ENCODE results near the gene STOML1.
"Not testable (repeated sequence)": the region's sequence is repeated elsewhere in the genome, so short reads cannot be mapped to it uniquely, and the experiment has no call there.

Gene STOML1

DNA sequence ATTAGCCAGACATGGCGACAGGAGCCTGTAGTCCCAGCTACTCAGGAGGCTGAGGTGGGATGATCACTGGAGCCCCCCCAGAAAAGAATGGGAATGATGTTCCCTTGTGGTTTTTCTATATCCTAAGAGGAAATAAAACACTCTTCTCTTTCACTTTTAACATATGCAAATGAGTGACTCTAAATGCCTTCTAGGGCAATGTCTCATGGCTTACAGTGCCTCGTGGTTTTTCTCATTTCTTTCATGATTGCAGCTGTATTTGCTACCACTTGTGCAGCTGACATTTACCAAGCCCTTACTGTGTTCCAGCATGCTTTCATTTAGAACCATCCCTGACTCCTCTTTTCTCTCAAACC is 26.4 kb downstream of the STOML1 start:
- no peak overlapping the region for H3K4me3 ChIP-seq (ENCODE audit: low read depth, low read length)

DNA sequence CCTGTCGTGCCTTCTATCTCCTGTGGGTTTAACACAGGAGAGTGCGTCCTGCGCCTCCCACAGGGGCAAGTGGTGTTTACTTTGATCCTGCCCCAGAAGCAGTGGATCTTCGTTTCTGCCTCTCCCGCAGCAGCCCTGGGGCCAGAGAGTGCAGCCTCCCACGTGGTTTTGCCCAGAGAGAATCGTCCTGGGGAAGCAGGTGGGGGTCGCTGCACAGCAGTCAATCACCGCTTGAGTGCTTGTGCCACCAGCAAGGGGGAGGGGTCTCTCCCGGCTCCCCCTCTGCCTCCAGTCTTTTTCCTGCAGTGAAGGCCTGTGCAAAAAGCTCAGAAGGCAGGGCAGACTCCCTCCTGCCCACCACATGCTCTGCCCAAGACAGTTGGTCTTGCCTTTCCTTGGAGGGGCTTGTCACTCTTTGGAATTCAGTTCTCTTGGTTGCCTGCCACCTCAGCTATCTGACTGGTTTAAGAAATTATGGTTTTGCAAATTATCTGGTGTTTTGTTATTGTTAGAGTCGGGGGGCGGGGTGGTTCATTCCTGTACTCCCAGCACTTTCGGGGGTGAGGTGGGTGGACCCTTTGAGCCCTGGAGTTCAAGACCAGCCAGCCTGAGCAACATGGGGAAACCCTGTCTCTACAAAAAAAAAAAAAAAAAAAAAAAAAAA is 26.9 kb downstream of the STOML1 start:
- no peak overlapping the region for H3K4me3 ChIP-seq (ENCODE audit: low read depth, low read length)

DNA sequence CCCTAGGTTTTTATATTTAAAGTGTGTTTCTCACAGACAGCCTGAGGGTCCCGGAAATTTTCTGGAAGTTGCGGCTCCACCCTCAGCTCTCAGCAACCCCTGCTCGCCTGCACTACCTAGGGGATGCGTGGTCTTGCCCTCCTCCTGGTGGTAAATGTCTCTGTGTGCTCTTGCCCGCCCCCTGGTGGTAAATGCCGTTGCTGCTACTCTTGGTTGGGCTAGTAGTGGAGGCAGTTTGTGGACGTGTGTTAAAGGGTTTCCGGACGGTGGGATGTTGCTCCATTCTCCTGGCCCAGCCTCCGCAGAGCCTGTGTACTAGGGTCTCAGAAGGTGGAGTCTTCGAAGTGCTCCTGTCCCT is 27.4 kb downstream of the STOML1 start:
- H3K4me3 ChIP-seq (ENCODE audit: low read depth, low read length): no peak overlapping the region

DNA sequence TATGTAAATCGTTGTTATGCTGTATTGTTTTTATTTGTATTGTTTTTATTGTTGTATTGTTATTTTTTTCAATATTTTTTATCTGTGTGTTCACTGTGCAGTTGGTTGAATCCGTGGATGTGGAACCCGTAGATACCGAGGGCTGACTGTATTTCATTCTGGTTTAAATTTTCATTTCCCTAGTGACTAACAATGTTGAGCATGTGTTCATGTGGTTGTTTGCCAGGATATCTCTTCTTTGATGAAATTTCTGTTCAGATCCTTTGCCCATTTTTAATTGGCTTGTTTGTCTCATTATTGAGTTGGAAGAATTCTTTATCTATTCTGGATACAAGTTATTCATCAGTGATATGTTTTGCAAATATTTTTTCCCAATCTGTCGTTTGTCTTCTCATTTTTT is 29.7 kb downstream of the STOML1 start:
- H3K4me3 ChIP-seq (ENCODE audit: low read depth, low read length): no peak overlapping the region

DNA sequence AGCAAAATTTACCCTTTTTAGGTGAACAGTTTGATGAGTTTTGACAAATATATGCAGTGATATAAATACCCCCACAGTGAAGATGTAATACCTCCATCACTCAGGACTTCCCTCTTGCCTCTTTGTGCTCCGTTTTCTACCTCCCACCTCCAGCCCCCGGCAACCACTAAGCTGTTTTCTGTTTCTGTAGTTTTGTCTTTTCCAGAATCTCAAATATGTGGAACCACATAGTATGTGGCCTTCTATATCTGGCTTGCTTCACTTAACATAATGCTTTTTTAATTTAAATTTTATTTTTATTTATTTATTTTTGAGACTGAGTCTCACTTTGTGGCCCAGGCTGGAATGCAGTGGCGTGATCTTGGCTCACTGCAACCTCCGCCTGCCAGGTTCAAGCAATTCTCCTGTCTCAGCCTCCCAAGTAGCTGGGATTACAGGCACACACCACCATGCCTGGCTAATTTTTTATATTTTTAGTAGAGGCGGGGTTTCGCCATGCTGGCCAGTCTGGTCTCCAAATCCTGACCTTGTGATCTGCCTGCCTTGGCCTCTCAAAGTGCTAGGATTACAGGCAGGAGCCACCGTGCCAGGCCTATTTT is 31.5 kb downstream of the STOML1 start:
- H3K4me3 ChIP-seq (ENCODE audit: low read depth, low read length): not testable (repeated sequence)

DNA sequence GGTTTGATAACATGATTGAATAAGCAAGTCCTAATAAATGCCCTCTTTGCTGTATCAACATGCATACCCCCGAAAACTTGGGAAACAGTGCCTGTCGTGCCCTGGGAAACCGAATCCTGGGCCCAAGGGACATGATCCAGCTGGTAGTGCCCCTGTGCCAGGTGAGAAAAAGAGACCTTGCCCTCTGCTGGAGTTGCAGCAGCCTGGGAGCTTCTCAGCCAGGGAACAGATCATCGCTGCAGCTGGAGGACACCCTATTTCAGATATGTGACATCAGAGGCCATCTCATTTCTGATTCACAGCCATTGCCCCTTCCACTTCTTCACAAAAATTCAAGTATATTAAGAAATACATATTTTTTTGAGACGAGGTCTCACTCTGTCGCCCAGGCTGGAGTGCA is 32.3 kb downstream of the STOML1 start:
- H3K4me3 ChIP-seq (ENCODE audit: low read depth, low read length): no peak overlapping the region

DNA sequence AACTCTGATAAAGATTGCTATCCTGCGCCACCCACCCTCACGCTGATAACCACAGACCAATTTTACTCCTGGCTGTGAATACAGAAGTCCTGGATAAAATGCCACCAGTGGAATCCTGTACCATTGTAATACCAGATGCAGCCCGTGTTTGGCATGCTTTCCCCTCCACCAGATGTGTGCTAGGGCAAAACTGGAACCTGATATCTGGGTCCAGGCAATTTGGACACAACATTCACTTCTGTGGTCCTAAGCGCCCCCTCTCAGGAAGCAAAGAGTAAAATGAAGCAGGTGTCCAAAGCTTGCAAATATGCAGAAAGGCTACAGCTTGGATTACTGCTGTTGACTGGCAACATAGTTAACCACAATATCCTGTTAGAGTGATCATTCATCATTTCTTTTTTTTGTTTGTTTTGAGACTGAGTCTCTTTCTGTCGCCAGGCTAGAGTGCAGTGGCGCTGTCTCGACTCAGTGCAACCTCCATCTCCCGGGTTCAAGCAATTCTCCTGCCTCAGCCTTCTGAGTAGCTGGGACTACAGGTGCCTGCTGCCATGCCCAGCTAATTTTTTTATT is 33.0 kb downstream of the STOML1 start:
- H3K4me3 ChIP-seq (ENCODE audit: low read depth, low read length): no peak overlapping the region

DNA sequence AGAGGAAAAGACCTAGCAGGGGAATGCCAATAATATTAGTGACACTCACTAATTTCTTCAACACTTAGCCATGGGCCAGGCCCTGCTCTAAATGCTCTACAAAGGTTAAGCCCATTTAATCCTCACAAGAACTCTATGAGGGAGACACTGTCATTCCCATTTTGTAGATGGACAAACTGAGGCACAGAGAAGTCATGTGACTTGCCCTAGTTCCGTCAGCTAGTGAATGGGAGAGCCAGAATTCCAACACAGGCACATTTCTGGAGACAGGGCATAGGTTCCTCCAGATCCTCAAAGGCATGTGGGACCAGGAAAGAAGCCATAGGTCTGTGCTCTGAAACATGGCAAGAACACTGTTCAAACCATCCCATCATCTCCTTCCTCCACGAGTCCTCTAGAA is 34.3 kb downstream of the STOML1 start:
- H3K4me3 ChIP-seq (ENCODE audit: low read depth, low read length): no peak overlapping the region

DNA sequence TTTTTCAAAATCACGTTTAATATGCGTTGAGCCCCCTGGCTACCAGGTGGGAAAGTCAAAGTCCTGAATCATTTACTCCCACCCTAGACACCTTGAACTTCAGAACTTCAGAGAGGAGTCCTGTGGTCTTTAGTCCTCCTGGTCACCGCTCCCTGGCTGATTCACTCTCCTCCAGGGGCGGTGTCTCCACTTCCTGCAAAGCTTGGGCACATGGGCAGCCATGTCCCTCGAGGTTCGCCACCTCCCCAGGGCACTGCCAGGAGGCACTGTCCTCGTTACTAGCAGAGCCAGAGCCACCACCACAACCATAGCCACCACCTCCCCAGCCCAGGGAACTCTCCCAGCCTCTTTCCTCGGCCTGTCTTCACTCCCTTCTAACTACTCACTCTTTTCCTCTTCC is 34.8 kb downstream of the STOML1 start:
- no peak overlapping the region for H3K4me3 ChIP-seq (ENCODE audit: low read depth, low read length)

DNA sequence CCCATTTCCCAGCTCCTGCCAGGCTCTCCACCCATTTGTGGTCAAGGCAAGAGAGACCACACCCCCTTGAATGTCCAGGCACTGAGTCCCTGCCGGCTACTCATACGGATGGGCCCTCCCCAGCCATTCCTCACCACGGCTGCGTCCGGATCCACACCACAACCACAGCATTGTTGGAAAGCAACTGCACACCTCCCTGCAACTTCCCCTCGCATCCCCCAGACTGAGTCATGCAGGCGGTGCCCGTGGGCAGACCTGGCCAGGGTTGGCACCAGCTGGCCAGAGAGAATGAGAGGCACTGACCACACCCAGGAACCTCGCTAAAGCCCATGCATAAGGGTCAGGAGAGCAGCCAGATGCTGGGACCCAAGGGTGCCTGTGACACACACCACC is 35.4 kb downstream of the STOML1 start:
- no peak overlapping the region for H3K4me3 ChIP-seq (ENCODE audit: low read depth, low read length)

DNA sequence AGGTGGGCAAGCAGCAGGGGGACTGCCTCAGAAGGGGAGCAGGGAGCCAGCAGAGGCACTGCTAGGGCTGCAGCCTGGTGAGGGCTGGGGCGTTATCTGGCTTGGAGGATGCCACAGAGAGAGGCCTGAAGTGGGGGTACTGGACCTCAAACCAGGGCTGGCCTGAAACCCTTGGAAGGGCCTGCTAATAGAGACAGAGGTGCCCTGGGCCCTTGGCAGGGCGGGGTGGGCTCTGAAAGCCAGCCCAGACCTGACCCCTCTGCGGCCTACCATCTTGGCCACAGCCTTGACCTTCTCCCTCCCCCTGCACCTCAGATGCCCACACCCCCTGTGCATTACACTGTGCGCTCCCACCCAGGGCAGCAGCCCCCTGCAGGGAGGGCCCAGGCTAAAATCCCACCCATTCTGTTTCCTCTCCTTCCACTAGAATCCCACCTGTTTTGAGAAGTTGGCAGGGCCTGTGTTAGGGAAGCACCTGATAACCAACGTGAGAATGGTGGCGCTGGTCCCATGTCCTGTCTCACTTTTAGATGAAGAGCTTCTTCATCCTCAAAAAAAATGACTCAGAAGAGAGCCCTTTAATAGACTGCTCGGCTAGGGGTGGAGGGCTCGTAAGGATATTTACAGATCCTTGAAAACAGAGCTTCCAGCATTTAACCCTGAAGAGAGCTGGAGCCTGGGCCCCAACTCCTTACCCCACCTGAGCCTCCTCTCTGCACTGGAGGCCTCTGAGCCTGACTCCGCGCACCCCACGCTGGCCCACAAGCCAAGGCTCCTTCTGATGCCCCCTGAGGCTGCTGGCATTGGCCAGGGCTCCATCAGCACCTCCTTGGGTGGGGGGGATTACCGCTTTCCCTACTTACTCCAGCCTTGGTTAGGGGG is 36.0 kb downstream of the STOML1 start:
- no peak overlapping the region for H3K4me3 ChIP-seq (ENCODE audit: low read depth, low read length)

DNA sequence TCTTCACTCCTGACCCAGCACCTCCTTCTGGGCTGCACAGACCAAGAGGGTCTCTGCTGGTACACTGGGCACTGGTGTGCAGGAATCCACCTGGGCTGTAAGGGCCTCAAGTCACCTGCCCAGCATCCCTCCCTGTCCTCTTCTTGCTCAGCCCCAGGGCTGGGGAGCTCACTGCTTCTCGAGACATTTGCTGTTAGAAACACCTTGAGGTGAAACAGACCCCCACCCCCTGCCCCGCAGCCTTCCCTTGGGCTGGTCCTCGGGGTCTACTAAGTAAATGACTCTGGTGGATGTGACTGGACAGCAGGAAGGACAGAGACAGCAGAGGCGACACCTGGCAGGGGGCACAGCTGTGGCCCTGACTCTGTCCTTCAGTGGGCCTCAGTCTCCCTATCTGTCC is 36.8 kb downstream of the STOML1 start:
- H3K4me3 ChIP-seq (ENCODE audit: low read depth, low read length): no peak overlapping the region

DNA sequence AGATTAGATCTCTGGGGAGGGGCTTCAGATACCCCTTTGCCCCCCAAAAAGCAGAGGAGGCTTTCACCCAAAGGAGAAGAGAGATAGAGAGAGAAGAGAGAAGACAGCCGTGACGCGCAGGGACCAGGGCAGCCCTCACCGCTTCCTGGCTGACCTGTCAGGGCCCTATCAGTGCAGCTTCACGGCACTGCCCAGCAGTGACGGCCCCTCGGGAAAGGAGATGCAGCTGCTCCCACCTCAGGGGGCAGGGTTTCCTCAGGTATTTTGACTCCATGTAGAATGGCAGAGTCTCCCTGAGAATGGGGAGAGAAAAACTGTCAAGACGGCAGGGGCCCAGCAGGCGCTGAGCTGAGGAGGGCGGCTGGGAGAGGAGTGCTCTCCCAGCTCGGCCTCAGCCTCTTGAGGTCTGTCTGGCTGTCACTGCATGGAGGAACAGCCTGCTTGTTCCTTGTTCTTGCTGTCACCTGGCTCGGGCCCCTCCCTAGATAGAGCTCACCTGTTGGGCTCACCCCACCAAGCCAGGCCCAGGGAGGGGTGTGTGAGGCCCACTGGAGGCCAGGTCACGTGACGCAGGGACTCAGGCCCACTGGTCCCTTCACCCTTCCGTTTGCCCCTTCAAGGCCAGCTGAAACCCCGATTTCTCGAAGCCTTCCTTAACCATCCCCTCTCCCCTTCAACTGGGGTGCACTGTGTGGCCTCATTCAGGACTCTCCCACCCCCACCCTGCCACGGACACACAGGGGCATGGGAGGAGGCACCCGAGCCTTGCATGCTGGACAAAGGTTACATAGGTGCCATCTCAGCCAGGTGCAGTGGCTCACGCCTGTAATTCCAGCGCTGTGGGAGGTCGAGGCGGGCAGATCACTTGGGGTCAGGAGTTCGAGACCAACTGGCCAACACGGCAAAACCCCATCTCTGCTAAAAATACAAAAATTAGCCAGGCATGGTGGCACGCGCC is 37.6 kb downstream of the STOML1 start:
- no peak overlapping the region for H3K4me3 ChIP-seq (ENCODE audit: low read depth, low read length)

DNA sequence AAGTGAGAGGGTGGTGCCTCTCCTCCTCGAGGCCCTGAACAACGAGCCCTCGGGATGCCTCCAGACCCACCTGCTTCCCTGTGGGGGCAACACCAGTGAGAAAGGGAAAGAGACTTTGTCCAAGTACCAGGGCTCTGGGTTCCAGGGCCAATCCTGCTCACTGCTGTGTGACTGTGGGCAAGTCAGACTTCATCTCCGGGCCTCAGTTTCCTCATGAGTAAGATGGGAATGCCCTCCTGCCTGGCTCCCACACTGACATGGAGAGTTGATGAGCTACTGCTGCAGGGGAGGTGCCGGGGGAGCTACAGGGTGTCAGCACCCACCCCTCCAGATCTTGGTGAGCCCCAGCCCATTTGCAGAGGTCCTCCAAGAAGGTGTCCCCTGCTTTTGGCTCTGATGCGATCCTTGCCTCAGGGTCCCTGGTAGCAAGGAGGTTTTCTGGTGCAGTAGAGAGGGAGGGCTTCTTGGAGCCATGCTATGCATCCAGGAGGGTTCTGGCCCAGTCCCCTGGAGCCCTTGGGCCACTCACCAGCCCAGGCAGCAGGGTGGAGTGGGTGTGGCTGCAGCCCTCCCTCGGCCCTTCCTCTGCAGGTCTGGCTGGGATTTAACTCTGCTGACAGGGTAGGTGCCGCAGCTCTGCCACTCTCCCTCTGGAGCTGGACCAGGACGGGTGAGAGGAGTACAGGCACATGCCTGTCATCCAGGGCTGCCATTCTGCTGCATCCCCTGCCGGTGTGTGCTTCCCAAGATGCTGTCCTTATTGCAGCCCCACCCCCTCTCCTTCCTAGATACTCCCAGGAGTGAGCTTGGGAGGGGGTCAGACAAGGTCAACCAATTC is 39.0 kb downstream of the STOML1 start:
- no peak overlapping the region for H3K4me3 ChIP-seq (ENCODE audit: low read depth, low read length)

DNA sequence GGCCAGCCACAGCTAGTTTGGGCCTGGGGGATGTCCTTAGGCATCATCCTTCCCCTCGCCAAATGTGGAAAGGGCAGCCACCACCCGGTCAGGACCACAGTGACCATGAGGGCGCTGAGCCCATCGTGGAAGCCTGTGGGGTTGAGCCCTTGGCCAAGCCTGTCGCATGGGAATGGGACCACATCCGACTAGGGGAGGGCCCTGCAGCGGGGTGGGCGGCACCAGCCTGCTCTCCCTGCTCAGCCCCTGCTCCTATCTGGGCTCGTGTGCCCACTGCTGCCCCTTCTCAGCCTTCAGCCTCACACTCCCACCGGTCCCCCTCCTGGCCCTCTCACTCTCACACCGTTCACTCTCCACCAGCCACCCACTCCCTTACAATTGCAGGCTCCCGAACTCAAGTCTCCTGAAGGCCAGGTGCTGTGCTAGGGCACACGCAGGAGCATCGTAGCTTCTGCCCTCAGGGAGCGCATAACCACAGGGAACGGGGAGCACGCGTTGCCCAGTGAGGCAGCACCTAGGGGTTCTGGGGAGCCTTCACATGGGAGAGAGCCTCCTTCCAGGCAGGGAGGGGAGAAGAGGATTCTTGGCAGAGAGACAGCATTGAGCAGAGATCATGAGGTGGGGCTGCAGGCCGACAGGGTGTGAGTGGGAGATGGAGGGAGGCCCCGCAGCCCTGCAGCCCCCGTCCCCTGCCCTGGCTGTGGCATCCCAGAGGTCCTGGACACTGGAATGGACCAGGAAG is 39.8 kb downstream of the STOML1 start:
- no peak overlapping the region for H3K4me3 ChIP-seq (ENCODE audit: low read depth, low read length)

DNA sequence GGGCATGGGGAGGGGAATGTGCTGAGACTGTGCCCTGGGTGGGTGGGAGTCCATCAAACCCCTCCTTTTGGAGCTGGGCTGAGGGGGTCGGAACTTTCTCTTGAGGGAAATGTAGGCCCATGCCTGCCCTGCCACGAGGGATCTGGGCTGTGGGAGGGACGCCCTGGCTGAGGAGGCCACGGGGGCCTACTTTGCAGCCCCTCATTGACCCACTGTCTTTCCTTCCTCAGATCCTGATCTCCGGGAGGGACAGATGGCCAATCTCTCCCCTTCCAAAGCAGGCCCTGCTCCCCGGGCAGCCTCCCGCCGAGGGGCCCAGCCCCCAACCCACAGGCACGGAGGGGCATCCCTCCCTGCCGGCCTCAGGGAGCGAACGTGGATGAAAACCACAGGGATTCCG is 40.5 kb downstream of the STOML1 start:
- H3K4me3 ChIP-seq (ENCODE audit: low read depth, low read length): no peak overlapping the region

DNA sequence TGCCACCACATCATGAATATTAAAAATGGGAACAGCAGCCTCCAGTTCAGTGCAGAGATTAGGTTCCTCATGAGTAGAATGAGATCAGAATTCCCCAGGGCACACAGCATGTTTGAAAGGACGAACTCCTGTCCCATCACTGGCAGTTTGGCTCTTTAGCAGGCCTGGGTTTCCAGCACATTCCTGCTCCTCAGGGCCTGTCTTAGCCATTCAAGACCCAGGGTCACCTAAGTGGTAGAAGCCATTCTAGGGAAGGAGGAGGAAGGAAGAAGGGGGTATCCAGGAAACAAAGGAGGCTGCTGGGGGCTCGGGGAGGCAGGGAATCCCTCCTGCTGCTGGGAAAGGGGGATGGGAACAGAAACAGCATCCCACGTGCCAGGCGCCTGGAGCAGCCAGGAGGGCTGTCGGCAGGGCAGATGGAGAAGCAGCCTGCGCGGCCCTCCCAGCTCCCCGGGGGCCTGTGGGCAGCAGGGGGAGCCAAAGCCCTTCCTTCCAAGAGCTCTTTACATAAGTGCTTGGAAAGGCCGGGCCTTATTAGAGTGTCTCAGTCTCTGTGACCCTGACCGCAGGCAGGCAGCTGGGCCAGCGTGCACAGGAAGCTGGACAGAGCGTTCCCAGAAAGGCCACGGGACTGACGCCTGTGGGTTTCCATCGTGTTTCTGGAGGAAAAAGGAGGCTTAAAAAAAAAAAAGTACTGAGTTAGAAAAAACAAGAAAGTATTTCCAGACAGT is 41.1 kb downstream of the STOML1 start:
- H3K4me3 ChIP-seq (ENCODE audit: low read depth, low read length): no peak overlapping the region

DNA sequence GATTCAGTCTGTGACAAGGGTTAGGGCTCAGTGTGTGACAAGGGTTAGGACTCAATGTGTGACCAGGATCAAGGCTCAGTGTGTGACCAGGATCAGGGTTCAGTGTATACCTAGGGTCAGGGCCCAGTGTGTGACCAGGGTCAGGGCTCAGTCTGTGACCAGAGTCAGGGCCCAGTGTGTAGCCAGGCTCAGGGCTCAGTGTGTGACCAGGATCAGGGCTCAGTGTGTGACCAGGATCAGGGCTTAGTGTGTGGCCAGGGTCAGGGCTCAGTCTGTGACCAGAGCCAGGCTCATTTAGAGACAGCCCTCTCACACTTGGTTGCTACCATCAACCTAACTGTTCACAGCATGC is 41.6 kb downstream of the STOML1 start:
- H3K4me3 ChIP-seq (ENCODE audit: low read depth, low read length): no peak overlapping the region

DNA sequence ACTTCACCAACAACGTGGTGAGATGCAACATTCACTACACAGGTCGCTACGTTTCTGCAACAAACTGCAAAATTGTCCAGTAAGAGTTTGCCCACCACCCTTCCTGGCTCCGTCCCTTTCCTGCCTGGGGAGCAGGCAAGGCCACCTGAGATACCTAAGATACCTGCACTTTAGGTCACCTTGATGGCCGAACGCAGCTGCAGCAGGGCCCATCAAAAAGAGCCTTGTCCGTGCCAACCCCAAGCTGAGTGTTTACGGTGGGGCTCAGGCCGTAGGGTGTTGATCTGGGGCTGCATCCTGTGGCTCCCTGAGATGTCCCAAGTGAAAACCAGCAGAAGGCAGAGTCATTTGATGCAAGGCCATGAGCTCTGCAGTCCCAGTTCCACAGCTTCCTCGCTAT is 42.6 kb downstream of the STOML1 start:
- H3K4me3 ChIP-seq (ENCODE audit: low read depth, low read length): no peak overlapping the region

Data from iPS-11a (cell line).